Stimulated activated CD8-positive, alpha-beta memory T cell treated with anti-CD3 and anti-CD28 coated beads, Interleukin-15, amount 100 ng/mL, for 1 hour (primary cell): ENCODE results near the gene PRKCB.

Experiments used
- DNase-seq: peaks from one replicate; pipeline ENCODE4 v3.0.0-alpha.2; 2020; ENCODE audit warnings: low read depth

Gene PRKCB

GRCh38 chr16:24253192-24253591 is 417.4 kb downstream of the PRKCB start:
- peak; percentile 9 for DNase-seq

GRCh38 chr16:24255456-24256371 is 419.9 kb downstream of the PRKCB start, which contains the start of gene CACNG3:
Gene CACNG3, plus strand, starts transcription at chr16:24256335. Its CDS starts 420 bp downstream, at chr16:24256755.
- DNase-seq = peak; percentile 6

GRCh38 chr16:24257958-24258357 is 422.2 kb downstream of the PRKCB start:
- DNase-seq = no peak

GRCh38 chr16:24258791-24259190 is 423.0 kb downstream of the PRKCB start:
- no peak for DNase-seq

DNA sequence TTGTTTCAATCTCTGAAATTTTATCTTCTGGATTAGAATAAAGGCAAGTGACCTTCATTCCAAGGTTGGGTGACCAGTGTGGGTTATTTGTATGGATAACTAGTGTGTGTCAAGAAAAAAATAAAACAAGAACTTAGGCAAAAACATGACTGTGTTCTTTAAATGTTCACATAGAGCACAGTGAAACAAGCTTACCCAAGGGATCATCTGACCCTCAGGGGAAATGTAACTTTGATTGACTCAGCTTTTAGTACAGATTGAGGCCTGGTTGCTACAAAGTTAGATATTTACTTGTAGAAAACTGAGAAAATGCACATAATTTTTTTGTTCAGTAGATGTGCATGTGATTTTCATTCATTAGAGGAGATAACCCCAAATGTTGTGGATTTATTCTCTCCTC is 427.0 kb downstream of the PRKCB start:
- DNase-seq = no peak
